GM12878 (cell line): ENCODE measurements around the gene TOP2A.

Experiments
- RAD51 ChIP-seq: fragments of 450-650 bp; IDR thresholded peaks from 2 replicates; pipeline ENCODE4 v1.6.1; 2016; ENCODE audit warnings: moderate library complexity, mild to moderate bottlenecking, inconsistent platforms
- STAT1 ChIP-seq: fragments of 450-650 bp; conservative IDR thresholded peaks from 2 replicates; pipeline ENCODE4 v1.6.1; 2014; ENCODE audit warnings: antibody characterized with exemption, mild to moderate bottlenecking
- TF ChIP-seq, protein P1 (sequence below), 3 experiments: IDR thresholded peaks in 2 of 3; conservative IDR thresholded peaks in 1 of 3; 2 replicates each; pipeline ENCODE4 v1.5.1; 2011; ENCODE audit warnings: low read depth in 3 of 3, low read length in 3 of 3, mild to moderate bottlenecking in 3 of 3, control low read depth in 2 of 3, moderate library complexity in 2 of 3, inconsistent platforms in 1 of 3, mixed read lengths in 1 of 3; ENCODE audit not compliant: control insufficient read depth in 2 of 3, insufficient read depth in 1 of 3; ENCODE audit errors: extremely low read depth in 1 of 3

DNA sequence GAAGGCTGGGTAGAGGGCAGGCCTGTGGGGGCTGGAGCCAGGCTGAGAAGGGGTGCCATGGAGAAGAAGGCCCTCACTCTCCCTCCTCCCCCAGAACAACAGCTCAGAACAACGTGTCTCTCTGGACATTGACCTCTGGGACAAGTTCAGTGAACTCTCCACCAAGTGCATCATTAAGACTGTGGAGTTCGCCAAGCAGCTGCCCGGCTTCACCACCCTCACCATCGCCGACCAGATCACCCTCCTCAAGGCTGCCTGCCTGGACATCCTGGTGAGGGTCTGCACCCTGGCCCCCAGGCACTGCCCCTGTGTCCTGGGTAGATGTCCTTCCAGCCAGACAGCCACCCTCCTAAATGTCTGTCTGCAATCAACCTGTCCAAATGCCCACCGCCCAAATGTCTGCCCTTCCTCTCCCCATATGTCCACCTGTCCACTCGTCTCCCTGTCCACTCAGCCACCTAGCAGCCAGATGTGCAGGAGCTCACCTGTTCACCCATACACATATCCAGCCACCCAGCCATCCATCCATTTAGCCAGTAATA, 65.4 kb downstream of the TOP2A start:
- TF ChIP-seq RAD51 (no peak), STAT1 (no peak)
- TF ChIP-seq, protein P1, sequence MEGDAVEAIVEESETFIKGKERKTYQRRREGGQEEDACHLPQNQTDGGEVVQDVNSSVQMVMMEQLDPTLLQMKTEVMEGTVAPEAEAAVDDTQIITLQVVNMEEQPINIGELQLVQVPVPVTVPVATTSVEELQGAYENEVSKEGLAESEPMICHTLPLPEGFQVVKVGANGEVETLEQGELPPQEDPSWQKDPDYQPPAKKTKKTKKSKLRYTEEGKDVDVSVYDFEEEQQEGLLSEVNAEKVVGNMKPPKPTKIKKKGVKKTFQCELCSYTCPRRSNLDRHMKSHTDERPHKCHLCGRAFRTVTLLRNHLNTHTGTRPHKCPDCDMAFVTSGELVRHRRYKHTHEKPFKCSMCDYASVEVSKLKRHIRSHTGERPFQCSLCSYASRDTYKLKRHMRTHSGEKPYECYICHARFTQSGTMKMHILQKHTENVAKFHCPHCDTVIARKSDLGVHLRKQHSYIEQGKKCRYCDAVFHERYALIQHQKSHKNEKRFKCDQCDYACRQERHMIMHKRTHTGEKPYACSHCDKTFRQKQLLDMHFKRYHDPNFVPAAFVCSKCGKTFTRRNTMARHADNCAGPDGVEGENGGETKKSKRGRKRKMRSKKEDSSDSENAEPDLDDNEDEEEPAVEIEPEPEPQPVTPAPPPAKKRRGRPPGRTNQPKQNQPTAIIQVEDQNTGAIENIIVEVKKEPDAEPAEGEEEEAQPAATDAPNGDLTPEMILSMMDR (IDR thresholded peaks at IDR 0.05 in 2 of 3, conservative IDR thresholded peaks at IDR 0.05 in 1 of 3; ENCODE audit: control insufficient read depth in 2 of 3, extremely low read depth in 1 of 3, insufficient read depth in 1 of 3, low read depth in 3 of 3, low read length in 3 of 3): no peak
